Lower leg skin (tissue), 3 donors: ENCODE data around the gene CD200.

Source experiments
- POLR2A ChIP-seq, 2 donors: fragments of 450-650 bp; IDR thresholded peaks; one replicate each; pipeline ENCODE4 v1.6.1; 2016 to 2017; ENCODE audit warnings: antibody characterized with exemption in 2 of 2, mild to moderate bottlenecking in 1 of 2, moderate library complexity in 1 of 2
- TF ChIP-seq, protein P1 (sequence below), 3 donors: fragments of 450-650 bp; IDR thresholded peaks; one replicate each; pipeline ENCODE4 v1.5.1; 2016; ENCODE audit warnings: antibody characterized with exemption in 3 of 3, mild to moderate bottlenecking in 3 of 3, moderate library complexity in 2 of 3

DNA sequence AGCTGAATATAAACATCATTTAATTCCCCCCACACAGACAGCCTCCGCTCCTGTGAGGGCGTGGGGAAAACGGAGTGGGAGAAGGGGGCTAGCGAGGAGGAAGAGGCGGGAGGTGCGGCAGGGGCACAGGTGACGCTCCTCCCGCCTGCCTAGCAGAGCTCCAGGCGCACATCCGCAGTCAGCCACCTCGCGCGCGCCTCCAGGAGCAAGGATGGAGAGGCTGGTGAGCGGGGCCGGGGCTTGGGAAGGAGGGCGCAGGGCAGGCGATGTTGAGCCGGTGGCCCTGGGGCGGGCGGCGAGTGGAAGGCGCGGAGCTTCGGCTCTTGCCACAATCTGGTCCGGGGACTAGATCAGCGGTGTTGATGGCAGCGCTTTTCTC is at the start of gene CD200:
- TF ChIP-seq, protein P1, sequence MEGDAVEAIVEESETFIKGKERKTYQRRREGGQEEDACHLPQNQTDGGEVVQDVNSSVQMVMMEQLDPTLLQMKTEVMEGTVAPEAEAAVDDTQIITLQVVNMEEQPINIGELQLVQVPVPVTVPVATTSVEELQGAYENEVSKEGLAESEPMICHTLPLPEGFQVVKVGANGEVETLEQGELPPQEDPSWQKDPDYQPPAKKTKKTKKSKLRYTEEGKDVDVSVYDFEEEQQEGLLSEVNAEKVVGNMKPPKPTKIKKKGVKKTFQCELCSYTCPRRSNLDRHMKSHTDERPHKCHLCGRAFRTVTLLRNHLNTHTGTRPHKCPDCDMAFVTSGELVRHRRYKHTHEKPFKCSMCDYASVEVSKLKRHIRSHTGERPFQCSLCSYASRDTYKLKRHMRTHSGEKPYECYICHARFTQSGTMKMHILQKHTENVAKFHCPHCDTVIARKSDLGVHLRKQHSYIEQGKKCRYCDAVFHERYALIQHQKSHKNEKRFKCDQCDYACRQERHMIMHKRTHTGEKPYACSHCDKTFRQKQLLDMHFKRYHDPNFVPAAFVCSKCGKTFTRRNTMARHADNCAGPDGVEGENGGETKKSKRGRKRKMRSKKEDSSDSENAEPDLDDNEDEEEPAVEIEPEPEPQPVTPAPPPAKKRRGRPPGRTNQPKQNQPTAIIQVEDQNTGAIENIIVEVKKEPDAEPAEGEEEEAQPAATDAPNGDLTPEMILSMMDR (IDR thresholded peaks at IDR 0.05): no peak
- no peak for TF ChIP-seq POLR2A (IDR thresholded peaks at IDR 0.05)
